HG03064 (cell line): ENCODE data around the gene SLC6A4.
"Not testable (repeated sequence)": the region's sequence is repeated elsewhere in the genome, so short reads cannot be mapped to it uniquely, and the experiment has no call there.

Experiments
- ATAC-seq: cut with Tn5 transposase; IDR thresholded peaks from one replicate; pipeline ENCODE4 v1.9.1; 2021; ENCODE audit warnings: low read depth; ENCODE audit not compliant: unreplicated experiment

SLC6A4 gene

GRCh38 chr17:30221346-30221745 lies 14.2 kb downstream of the SLC6A4 start:
- no peak for ATAC-seq

DNA sequence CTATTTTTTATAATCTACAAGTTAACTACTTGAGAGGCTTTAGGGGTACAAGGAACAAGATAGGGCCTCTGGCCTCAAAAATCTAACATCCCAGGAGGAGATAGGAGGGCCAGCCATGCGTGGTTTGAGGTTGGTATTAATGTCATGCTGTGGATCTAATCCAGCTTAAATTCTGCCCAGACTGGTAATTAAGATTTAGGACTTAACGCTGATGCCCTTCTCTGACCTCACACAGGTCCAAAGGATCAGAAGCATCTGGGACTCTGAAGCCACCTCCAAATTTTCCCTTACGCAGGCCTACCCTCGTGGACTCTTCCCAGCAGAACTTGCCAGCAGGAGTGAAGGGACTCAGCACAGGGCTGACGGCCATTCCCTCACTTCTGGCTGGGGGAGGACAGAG lies 15.1 kb downstream of the SLC6A4 start:
- no peak for ATAC-seq

GRCh38 chr17:30219833-30220232 lies 15.7 kb downstream of the SLC6A4 start:
- ATAC-seq: no peak

- ATAC-seq: no peak
These were observed 16.2 kb downstream of the SLC6A4 start for GRCh38 chr17:30219315-30219714.

DNA sequence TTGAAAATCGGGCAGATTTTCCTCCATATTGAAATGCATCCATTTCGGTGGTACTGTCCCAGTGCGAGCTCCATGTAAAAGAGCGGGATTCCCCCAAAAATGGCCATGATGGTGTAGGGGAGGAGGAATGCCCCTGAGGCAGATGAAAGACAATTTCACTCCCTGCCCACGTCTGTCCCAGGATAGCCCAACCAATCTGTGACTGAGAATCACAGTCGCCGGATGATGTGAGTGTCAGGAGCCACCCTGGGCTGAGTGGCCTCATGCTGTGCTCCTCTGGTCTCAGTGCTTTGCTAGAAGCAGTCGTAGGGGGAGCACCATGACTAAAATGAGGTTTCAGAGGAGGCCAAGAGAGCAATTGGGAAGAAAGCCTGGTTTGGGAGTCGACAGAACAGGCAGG lies 16.7 kb downstream of the SLC6A4 start:
- ATAC-seq: no peak

- ATAC-seq: no peak
These were observed 17.7 kb downstream of the SLC6A4 start for GRCh38 chr17:30217746-30218245.

- no peak for ATAC-seq
These were observed 18.4 kb downstream of the SLC6A4 start for GRCh38 chr17:30217054-30217453.

DNA sequence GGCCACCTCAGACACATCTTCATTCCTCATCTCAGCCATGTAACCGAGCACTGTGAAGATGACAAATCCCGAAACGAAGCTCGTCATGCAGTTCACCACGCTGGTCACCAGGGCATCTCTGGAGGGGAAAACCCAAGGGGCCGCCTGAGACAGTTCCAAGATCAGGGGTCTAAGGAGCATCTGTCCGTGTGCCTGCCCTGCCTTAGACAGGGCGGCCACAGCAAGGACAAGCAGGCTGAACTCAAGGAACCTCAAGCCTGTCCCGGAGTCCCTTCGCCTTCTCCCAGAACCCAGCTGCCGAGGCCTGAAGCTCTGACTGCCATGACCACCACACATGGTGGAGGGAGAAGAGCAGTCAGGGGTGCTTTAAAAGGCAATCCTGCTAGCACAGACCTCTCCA lies 22.7 kb downstream of the SLC6A4 start:
- ATAC-seq: no peak

- no peak for ATAC-seq
These were observed 24.1 kb downstream of the SLC6A4 start for GRCh38 chr17:30211371-30211770.

DNA sequence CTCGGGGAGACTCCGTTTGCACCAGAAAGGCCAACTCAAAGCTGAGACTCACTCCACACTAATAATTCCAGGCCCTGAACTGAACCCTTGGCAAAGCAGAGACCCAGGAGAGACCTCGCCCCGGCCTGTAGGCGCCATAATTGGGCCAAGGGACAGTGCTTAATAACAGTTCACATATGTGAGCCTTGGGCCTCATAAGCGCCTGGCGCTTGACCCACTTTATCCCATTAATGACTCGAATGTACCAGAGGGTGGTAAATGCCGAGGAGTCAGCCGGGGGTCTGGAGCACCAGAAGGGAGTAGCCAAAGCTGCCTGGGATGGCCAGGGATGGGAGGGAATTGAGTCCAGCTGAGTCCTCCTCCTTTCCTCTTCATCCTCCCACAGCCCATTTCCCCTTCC lies 24.6 kb downstream of the SLC6A4 start:
- no peak for ATAC-seq

DNA sequence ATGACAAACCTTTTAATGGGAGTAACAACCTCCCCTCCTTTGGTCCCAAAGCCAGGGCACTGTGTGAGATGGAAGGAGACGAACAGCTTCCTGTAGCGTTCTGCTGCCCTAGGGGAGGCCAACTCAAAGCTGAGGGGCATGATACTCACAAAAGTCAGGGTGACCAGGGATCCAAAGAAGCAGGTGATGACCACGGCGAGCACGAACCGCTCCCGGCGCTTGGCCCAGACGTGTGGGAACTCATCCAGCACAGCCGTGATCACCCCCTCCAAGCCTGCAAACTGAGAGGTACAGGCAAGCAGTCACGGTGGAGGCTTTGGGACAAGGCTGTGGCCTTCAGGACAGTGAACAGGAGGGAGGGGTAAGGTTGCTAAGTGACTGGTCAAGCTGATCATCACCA lies 25.1 kb downstream of the SLC6A4 start:
- no peak for ATAC-seq

DNA sequence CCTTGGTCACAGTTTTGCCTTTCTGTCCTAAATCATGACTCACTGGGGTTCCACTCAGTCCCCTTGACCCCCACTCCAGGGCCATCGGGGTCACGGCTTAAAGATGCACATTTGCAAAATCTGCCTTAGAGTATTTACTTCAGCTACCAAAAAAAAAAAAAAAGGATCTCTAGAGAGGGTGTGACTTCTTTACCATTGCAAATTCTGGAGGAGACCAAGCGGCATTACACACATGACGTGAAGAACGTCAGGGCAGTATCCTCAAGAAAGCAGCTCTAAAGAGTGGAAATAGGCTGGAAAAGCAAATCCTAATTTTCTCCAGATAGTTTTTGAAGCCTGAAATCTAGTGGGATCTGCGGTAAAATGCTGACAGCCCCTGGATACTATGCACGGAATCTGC lies 25.6 kb downstream of the SLC6A4 start:
- no peak for ATAC-seq

- ATAC-seq: no peak
These were observed 27.3 kb downstream of the SLC6A4 start for GRCh38 chr17:30208214-30208613.

DNA sequence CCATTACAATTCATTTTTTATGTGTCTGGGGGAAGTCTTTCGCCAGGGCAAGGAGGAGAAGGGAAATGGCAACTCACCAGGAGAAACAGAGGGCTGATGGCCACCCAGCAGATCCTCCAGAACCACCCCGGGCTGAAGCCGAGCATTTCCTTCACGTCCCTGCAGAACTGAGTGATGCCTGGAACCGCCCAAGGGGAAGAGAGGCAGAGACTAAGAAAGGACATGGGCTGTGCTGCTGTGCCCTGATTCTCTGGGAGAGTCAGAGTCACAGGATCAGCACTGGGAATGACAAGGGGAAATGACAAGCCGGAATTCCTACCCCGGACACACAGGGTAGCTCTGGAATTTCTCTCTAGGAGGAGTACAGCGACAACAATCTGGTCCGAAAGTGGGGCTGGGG lies 27.8 kb downstream of the SLC6A4 start:
- no peak for ATAC-seq

GRCh38 chr17:30203471-30203981 lies 32.0 kb downstream of the SLC6A4 start:
- ATAC-seq: no peak

DNA sequence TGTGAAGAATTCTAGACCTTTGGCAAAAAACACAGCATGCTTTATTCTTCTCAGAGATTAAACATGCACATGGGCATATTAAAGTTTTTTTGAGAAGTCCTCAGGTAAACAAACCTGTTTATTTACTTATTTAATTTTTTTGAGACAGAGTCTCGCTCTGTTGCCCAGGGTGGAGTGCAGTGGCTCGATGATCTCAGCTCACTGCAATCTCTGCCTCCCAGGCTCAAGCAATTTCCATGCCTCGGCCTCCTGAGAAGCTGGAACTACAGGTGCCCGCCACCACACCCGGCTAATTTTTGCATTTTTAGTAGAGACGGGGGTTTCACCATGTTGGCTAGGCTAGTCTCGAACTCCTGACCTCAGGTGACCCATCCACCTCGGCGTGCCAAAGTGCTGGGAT lies 34.8 kb downstream of the SLC6A4 start:
- not testable (repeated sequence) for ATAC-seq

- no peak for ATAC-seq
These were observed 35.4 kb downstream of the SLC6A4 start for GRCh38 chr17:30200106-30200505.

- no peak for ATAC-seq
These were observed 35.9 kb downstream of the SLC6A4 start for GRCh38 chr17:30199600-30199999.

DNA sequence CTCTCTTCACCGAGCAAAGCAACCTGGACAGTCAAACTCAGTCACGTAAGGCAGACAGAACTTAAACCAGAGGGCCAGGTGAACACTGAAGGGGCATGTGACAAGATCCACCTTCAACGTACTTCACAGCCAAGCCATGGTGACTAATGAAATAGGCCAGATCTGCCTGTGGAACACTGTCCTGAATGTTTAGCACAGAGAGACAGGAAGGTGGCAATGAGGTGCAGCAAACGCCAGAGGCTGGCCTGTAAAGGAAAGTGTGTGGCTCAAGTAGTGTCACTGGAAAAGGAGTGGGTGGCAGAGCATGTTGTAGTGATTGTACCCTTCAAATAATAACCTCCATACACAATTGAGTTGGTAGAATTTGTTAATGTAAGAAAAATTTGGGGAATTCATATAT lies 38.1 kb downstream of the SLC6A4 start:
- no peak for ATAC-seq

DNA sequence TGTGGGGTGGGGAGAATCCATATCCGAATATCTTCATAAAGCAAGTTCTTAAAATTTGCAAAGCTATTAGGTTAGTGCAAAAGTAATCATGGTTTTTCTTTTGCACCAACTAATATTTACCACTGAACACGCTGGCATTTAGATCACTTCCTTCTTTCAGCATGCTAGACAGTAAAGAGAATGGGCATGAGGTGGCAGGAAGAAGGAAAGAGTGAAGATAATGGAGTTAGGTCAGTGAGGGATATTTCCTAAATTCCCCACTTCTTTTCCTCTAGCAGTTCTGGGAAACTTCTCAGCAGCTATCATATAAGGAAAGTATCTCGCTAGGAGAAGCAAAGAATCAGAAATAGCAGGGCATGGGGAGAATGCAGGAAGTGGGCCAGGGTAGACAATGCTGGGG lies 39.0 kb downstream of the SLC6A4 start:
- ATAC-seq: no peak

- no peak for ATAC-seq
These were observed 44.4 kb downstream of the SLC6A4 start for GRCh38 chr17:30191072-30191471.

- no peak for ATAC-seq
These were observed 47.1 kb downstream of the SLC6A4 start for GRCh38 chr17:30188211-30188939.
